Gastroesophageal sphincter (tissue), 3 donors: Measurements from ENCODE around the gene SULT1A1.
"Not testable (repeated sequence)": the region's sequence is repeated elsewhere in the genome, so short reads cannot be mapped to it uniquely, and the experiment has no call there.

ENCODE experiments used
- EP300 ChIP-seq: sonication (generic); formaldehyde crosslinking; IDR thresholded peaks from one replicate; pipeline ENCODE4 v1.6.1; 2017; ENCODE audit warnings: antibody characterized with exemption, mild to moderate bottlenecking
- TF ChIP-seq, protein P1 (sequence below), 4 experiments: fragments of 200-600 bp in 2 of 4; fragments of 450-650 bp in 2 of 4; sonication (generic) in 1 of 4; IDR thresholded peaks; one replicate each; pipeline ENCODE4 v1.5.1; 2017 to 2019; ENCODE audit warnings: antibody characterized with exemption in 4 of 4, mild to moderate bottlenecking in 2 of 4, moderate library complexity in 2 of 4

DNA sequence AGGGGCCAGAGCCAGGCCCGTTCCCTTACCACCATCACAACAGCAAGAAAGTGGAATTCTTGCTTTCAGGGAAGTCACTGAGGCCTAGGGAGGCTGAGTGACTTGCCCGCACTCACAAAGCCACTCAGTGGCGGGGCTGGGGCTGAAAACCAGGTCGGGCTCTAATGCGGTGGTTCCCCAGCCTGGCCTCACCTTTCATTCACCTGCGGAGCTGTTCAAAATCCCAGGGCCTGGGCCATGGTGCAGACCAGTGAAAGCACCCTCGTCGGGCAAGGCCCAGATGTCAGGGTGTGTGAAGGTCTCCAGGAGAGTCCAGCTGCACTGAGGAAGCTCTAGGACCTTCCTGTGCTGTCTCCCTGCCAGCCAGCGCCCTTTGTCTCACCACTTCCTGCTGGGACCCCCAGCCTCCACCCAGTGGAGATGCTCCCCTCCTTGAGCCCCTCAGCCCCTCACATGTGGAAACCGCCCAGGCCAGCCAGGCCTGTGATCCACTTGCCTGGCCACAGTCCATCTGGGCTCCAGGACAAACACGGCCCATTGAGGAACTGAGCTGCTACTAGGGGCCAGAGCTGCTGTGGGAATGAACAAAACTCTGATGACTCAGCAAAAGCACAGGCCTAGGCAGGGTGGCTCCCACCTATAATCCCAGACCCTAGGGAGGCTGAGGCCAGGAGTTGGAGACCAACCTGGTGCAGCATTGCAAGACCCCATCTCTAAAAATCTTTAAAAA lies 812 bp downstream of the SULT1A1 start:
- TF ChIP-seq, protein P1, sequence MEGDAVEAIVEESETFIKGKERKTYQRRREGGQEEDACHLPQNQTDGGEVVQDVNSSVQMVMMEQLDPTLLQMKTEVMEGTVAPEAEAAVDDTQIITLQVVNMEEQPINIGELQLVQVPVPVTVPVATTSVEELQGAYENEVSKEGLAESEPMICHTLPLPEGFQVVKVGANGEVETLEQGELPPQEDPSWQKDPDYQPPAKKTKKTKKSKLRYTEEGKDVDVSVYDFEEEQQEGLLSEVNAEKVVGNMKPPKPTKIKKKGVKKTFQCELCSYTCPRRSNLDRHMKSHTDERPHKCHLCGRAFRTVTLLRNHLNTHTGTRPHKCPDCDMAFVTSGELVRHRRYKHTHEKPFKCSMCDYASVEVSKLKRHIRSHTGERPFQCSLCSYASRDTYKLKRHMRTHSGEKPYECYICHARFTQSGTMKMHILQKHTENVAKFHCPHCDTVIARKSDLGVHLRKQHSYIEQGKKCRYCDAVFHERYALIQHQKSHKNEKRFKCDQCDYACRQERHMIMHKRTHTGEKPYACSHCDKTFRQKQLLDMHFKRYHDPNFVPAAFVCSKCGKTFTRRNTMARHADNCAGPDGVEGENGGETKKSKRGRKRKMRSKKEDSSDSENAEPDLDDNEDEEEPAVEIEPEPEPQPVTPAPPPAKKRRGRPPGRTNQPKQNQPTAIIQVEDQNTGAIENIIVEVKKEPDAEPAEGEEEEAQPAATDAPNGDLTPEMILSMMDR (IDR thresholded peaks at IDR 0.05) = not testable (repeated sequence)
- TF ChIP-seq EP300 = not testable (repeated sequence)
